SU-DHL-6 (cell line): ENCODE results near the gene LIN28A.

ENCODE experiments used
- CTCF ChIP-seq: fragments of 200-600 bp; sonication (generic); IDR thresholded peaks from one replicate; pipeline ENCODE4 v1.5.1; 2017; ENCODE audit warnings: antibody characterized with exemption, mild to moderate bottlenecking, low read length, moderate library complexity; ENCODE audit not compliant: insufficient read depth, poor library complexity, severe bottlenecking
- EZH2phosphoT487 ChIP-seq: fragments of 200-600 bp; sonication (generic), shearing (Covaris generic); conservative IDR thresholded peaks from 2 replicates; pipeline ENCODE4 v1.6.1; 2018; ENCODE audit warnings: mild to moderate bottlenecking, antibody characterized with exemption, low read length, moderate library complexity, mixed read lengths

GRCh38 chr1:26413031-26413430 lies 2.4 kb downstream of the LIN28A start:
- TF ChIP-seq CTCF = no peak
- no peak for TF ChIP-seq EZH2phosphoT487
